H9 (cell line): Measurements from ENCODE around the gene CACNB4. TPM values are rescaled to one million over a fixed set of nuclear protein-coding genes. Genes with fewer than 3 reads are reported as not detected.

Experiments used
- DNase-seq: peaks from one replicate; pipeline ENCODE4 v3.0.0-alpha.2; 2017
- H2AFZ ChIP-seq: one replicate; pipeline ENCODE4 v1.6.1; 2013; ENCODE audit warnings: mild to moderate bottlenecking, low read length, control low read depth, moderate library complexity
- H2AK5ac ChIP-seq: 2 replicates; pipeline ENCODE4 v1.6.1; 2013; ENCODE audit warnings: low read length, control low read depth, mixed read lengths; ENCODE audit not compliant: insufficient read length
- H2BK120ac ChIP-seq: one replicate; pipeline ENCODE4 v1.6.1; 2013; ENCODE audit warnings: low read depth, mild to moderate bottlenecking, low read length, control low read depth, inconsistent platforms; ENCODE audit not compliant: poor library complexity, severe bottlenecking
- H2BK12ac ChIP-seq: 2 replicates; pipeline ENCODE4 v1.6.1; 2013; ENCODE audit warnings: low read length, control low read depth, mixed read lengths, low read depth; ENCODE audit not compliant: insufficient read length
- H2BK15ac ChIP-seq: 2 replicates; pipeline ENCODE4 v1.6.1; 2013; ENCODE audit warnings: low read depth, low read length, control low read depth
- H2BK20ac ChIP-seq: one replicate; pipeline ENCODE4 v1.6.1; 2013; ENCODE audit warnings: low read depth, mild to moderate bottlenecking, low read length, control low read depth, inconsistent platforms; ENCODE audit not compliant: poor library complexity, severe bottlenecking
- H2BK5ac ChIP-seq: 2 replicates; pipeline ENCODE4 v1.6.1; 2013; ENCODE audit warnings: low read length, control low read depth, mixed read lengths; ENCODE audit not compliant: insufficient read length
- H3K14ac ChIP-seq: 2 replicates; pipeline ENCODE4 v1.6.1; 2013; ENCODE audit warnings: low read length, control low read depth; ENCODE audit not compliant: insufficient read depth
- H3K18ac ChIP-seq: 2 replicates; pipeline ENCODE4 v1.6.1; 2013; ENCODE audit warnings: low read depth, mild to moderate bottlenecking, mixed read lengths, low read length, control low read depth; ENCODE audit not compliant: insufficient read length
- H3K23ac ChIP-seq: 2 replicates; pipeline ENCODE4 v1.6.1; 2013; ENCODE audit warnings: low read length, control low read depth, mixed read lengths, low read depth; ENCODE audit not compliant: insufficient read length
- H3K23me2 ChIP-seq: 2 replicates; pipeline ENCODE4 v1.6.1; 2013; ENCODE audit warnings: low read depth, mild to moderate bottlenecking, mixed read lengths, low read length, control low read depth; ENCODE audit not compliant: insufficient read length, poor library complexity, severe bottlenecking
- H3K27ac ChIP-seq: 2 replicates; pipeline ENCODE4 v1.5.1; 2013; ENCODE audit warnings: low read length, control low read depth, mixed read lengths, low read depth; ENCODE audit not compliant: insufficient read length
- H3K27me3 ChIP-seq: 2 replicates; pipeline ENCODE4 v1.6.1; 2013; ENCODE audit warnings: low read length, control low read depth, inconsistent platforms; ENCODE audit not compliant: insufficient read depth
- H3K4ac ChIP-seq: 2 replicates; pipeline ENCODE4 v1.6.1; 2013; ENCODE audit warnings: low read depth, mild to moderate bottlenecking, control low read depth, inconsistent platforms, low read length, moderate library complexity
- H3K4me1 ChIP-seq: 2 replicates; pipeline ENCODE4 v1.6.1; 2013; ENCODE audit warnings: low read length, control low read depth, inconsistent platforms; ENCODE audit not compliant: insufficient read depth
- H3K4me2 ChIP-seq: 2 replicates; pipeline ENCODE4 v1.6.1; 2013; ENCODE audit warnings: low read length, control low read depth, mixed read lengths; ENCODE audit not compliant: insufficient read length, insufficient read depth
- H3K56ac ChIP-seq: 2 replicates; pipeline ENCODE4 v1.6.1; 2013; ENCODE audit warnings: low read depth, mild to moderate bottlenecking, mixed read lengths, low read length, control low read depth; ENCODE audit not compliant: insufficient read length
- H3K79me1 ChIP-seq: 2 replicates; pipeline ENCODE4 v1.6.1; 2013; ENCODE audit warnings: low read depth, mild to moderate bottlenecking, moderate library complexity, low read length, control low read depth, inconsistent platforms; ENCODE audit not compliant: insufficient read depth, poor library complexity, severe bottlenecking
- H3K79me2 ChIP-seq: 2 replicates; pipeline ENCODE4 v1.6.1; 2013; ENCODE audit warnings: low read length, control low read depth, inconsistent platforms; ENCODE audit not compliant: insufficient read depth
- H3K9ac ChIP-seq: 2 replicates; pipeline ENCODE4 v1.6.1; 2013; ENCODE audit warnings: low read length, control low read depth, mixed read lengths; ENCODE audit not compliant: insufficient read length; ENCODE audit errors: extremely low read depth
- H3K9me3 ChIP-seq: one replicate; pipeline ENCODE4 v1.6.1; 2013; ENCODE audit warnings: low read depth, low read length, inconsistent platforms; ENCODE audit not compliant: control insufficient read depth
- H3T11ph ChIP-seq: one replicate; pipeline ENCODE4 v1.6.1; 2013; ENCODE audit warnings: mild to moderate bottlenecking, low read length, control low read depth, inconsistent platforms
- H4K20me1 ChIP-seq: one replicate; pipeline ENCODE4 v1.6.1; 2013; ENCODE audit not compliant: control insufficient read depth, insufficient read length, insufficient read depth
- H4K5ac ChIP-seq: 2 replicates; pipeline ENCODE4 v1.6.1; 2013; ENCODE audit warnings: low read depth, mild to moderate bottlenecking, mixed read lengths, low read length, control low read depth; ENCODE audit not compliant: insufficient read length
- H4K8ac ChIP-seq: replicated peaks from 2 replicates; pipeline ENCODE4 v1.6.1; 2013; ENCODE audit warnings: low read length, control low read depth, mixed read lengths, low read depth; ENCODE audit not compliant: insufficient read length
- H4K91ac ChIP-seq: 2 replicates; pipeline ENCODE4 v1.6.1; 2013; ENCODE audit warnings: low read depth, mild to moderate bottlenecking, moderate library complexity, mixed read lengths, low read length, control low read depth; ENCODE audit not compliant: insufficient read length
- H3K27ac Mint-ChIP-seq, 3 experiments: 2 replicates in 2 of 3; 3 replicates in 1 of 3; pipeline ENCODE4 v1.8.0; 2020 to 2021; ENCODE audit warnings: mixed read lengths in 3 of 3, mild to moderate bottlenecking in 1 of 3, moderate library complexity in 1 of 3
- H3K27me3 Mint-ChIP-seq: 2 replicates; pipeline ENCODE4 v1.8.0; 2021; ENCODE audit warnings: low read depth, mild to moderate bottlenecking, moderate library complexity, mixed read lengths
- H3K36me3 Mint-ChIP-seq, 3 experiments: 2 replicates in 2 of 3; 3 replicates in 1 of 3; pipeline ENCODE4 v1.8.0; 2020 to 2021; ENCODE audit warnings: low read depth in 3 of 3, mixed read lengths in 3 of 3; ENCODE audit not compliant: insufficient read depth in 1 of 3
- H3K4me1 Mint-ChIP-seq, 2 experiments: 2 replicates each; pipeline ENCODE4 v1.8.0; 2020; ENCODE audit warnings: mixed read lengths in 2 of 2
- H3K4me3 Mint-ChIP-seq, 2 experiments: 2 replicates in 1 of 2; 3 replicates in 1 of 2; pipeline ENCODE4 v1.8.0; 2020 to 2021; ENCODE audit warnings: mild to moderate bottlenecking in 2 of 2, mixed read lengths in 2 of 2, moderate library complexity in 1 of 2
- H3K9me3 Mint-ChIP-seq, 2 experiments: 2 replicates in 1 of 2; 3 replicates in 1 of 2; pipeline ENCODE4 v1.8.0; 2020; ENCODE audit warnings: mild to moderate bottlenecking in 2 of 2, mixed read lengths in 2 of 2, moderate library complexity in 1 of 2
- WGBS: extraction: QIAGEN DNeasy Blood & Tissue Kit; methylation state at CpG from one replicate; pipeline ENCODE4 v1.1.7; 2013; ENCODE audit warnings: missing lambda C conversion rate, low lambda C conversion rate, mixed read lengths; ENCODE audit not compliant: insufficient read length; ENCODE audit errors: extremely low coverage; 5-methylcytosine and 5-hydroxymethylcytosine counted together
- total RNA-seq: library from RNA; stranded (reverse); gene quantifications from 2 replicates; pipeline ENCODE4 v1.2.1, GENCODE V29; 2021
- TF ChIP-seq, protein P1 (sequence below): fragments of 200-600 bp; sonication (generic); conservative IDR thresholded peaks from 3 replicates; pipeline ENCODE4 v1.8.0; 2021; ENCODE audit warnings: antibody characterized with exemption, mild to moderate bottlenecking

The CACNB4 gene
- total RNA-seq, 1 experiment from 2014 or later: 1.4 TPM

DNA sequence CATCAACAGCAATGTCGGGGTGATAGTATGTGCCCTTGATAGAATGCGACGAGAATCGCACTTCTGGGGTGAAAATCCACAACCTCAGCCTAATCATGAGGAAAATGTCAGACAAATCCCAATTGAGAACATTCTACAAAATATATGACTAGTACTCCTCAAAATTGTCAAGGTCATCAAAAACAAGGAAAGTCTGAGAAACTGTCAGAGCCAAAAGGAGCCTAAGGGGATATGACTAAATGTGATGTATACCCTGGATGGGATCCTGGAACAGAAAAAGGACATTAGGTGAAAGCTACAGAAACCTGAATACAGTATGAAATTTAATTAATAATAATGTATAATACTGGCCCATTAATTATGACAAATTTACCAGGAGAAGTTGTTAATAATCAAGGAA, 7.6 kb upstream of the CACNB4 start:
- H3K9me3 Mint-ChIP-seq: no peaks in the 10 kb centered on the region
- H4K8ac ChIP-seq: no peak overlapping the region
- no CpG with 5 or more reads among the region's 4 CpGs for WGBS

More for the DNA sequence above, 7.6 kb upstream of the CACNB4 start:
- Histone ChIP-seq H3K23me2 (no peaks in the 10 kb centered on the region), H2AK5ac (no peak overlapping the region), H3K27me3 (no peaks in the 10 kb centered on the region), H3K4ac (no peak overlapping the region), H2BK5ac (no peak overlapping the region), H3K4me2 (no peak overlapping the region), H3K79me2 (no peaks in the 10 kb centered on the region), H3K4me1 (no peaks in the 10 kb centered on the region), H3K9me3 (no peaks in the 10 kb centered on the region), H3K18ac (no peak overlapping the region), H2BK20ac (no peak overlapping the region), H2BK12ac (no peak overlapping the region), H2BK120ac (no peak overlapping the region), H3K27ac (no peak overlapping the region), H4K5ac (no peak overlapping the region), H3K56ac (no peak overlapping the region), H2BK15ac (no peak overlapping the region), H4K91ac (no peak overlapping the region), H2AFZ (no peak overlapping the region), H3K79me1 (no peaks in the 10 kb centered on the region), H3K23ac (no peak overlapping the region), H4K20me1 (no peaks in the 10 kb centered on the region), H3T11ph (no peak overlapping the region), H3K9ac (no peak overlapping the region), H3K14ac (no peak overlapping the region)
- peaks cover 6% of the 10 kb centered on the region for H3K27me3 Mint-ChIP-seq
- no peaks in the 10 kb centered on the region for H3K36me3 Mint-ChIP-seq
- no peak overlapping the region for H3K27ac Mint-ChIP-seq
- DNase-seq: no peak
- H3K4me3 Mint-ChIP-seq: no peak overlapping the region
- H3K4me1 Mint-ChIP-seq: peaks cover 7% of the 10 kb centered on the region in 2 experiments; a peak in 3 of 4 replicates
- TF ChIP-seq, protein P1, sequence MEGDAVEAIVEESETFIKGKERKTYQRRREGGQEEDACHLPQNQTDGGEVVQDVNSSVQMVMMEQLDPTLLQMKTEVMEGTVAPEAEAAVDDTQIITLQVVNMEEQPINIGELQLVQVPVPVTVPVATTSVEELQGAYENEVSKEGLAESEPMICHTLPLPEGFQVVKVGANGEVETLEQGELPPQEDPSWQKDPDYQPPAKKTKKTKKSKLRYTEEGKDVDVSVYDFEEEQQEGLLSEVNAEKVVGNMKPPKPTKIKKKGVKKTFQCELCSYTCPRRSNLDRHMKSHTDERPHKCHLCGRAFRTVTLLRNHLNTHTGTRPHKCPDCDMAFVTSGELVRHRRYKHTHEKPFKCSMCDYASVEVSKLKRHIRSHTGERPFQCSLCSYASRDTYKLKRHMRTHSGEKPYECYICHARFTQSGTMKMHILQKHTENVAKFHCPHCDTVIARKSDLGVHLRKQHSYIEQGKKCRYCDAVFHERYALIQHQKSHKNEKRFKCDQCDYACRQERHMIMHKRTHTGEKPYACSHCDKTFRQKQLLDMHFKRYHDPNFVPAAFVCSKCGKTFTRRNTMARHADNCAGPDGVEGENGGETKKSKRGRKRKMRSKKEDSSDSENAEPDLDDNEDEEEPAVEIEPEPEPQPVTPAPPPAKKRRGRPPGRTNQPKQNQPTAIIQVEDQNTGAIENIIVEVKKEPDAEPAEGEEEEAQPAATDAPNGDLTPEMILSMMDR: no peak
